ENCODE results near the gene DEPDC7. TPM values are rescaled to one million over a fixed set of nuclear protein-coding genes. Genes with fewer than 3 reads are reported as not detected.

DEPDC7 gene
- total and polyA plus RNA-seq, 2 of the 4 experiments (the other 2 are of a cell fraction) = 7.4 to 9.7 TPM

DNA sequence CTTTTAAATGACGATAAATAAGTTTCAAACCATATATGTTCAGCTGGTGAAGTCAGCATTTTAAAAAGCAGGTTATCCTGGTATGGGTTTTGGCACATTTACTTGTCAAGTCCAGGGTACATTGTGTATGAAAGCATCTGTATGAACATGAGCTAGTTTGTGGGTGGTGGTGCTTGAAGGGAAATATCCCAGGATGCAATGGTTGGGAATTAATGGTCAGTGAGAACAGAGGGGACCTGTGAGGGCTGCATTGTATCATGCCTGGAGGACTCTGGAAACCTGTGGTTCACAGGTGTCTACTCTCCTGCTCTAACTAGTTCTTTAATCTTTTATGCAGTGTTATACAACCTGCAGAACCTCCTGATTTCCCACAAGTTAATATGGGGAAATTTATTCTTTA is 5.8 kb downstream of the DEPDC7 start:
- in situ Hi-C loops (cut with MboI; ENCODE audit: low sequenced_read_pairs) = no loop called here
- ChIA-PET POLR2A (ENCODE audit: unreplicated experiment) (no interaction called here), CTCF (interaction anchor here (0.7 to 1.0 kb wide), 2 partner anchors 17 to 19 kb away, joined by 3 to 4 read pairs; no protein-coding TSS in a partner anchor)
- Histone ChIP-seq H3K27ac (ENCODE audit: insufficient read depth, low read length) (no peak overlapping the region), H3K9me3 (ENCODE audit: control insufficient read depth, insufficient read depth, low read length) (no peaks in the 10 kb centered on the region), H3K4ac (ENCODE audit: low read depth, low read length) (no peak overlapping the region), H3K23ac (ENCODE audit: low read depth, low read length) (no peak overlapping the region), H3K9me1 (ENCODE audit: insufficient read depth, low read length) (0 out of 2 replicates have a peak, but pooled peaks cover 3% of the 10 kb centered on the region), H2BK5ac (ENCODE audit: low read depth, low read length, poor library complexity, severe bottlenecking) (no peak overlapping the region), H2BK120ac (ENCODE audit: low read depth, low read length) (no peak overlapping the region), H2AK9ac (replicated peaks; ENCODE audit: low read depth, low read length, poor library complexity) (no peak overlapping the region), H2BK20ac (ENCODE audit: low read depth, low read length) (no peak overlapping the region), H4K91ac (ENCODE audit: insufficient read depth, low read depth, low read length) (no peak overlapping the region), H4K5ac (ENCODE audit: low read depth, low read length) (no peak overlapping the region), H2AK5ac (ENCODE audit: low read depth, low read length) (no peak overlapping the region), H3K56ac (ENCODE audit: extremely low read depth, insufficient read depth, low read length) (no peak overlapping the region), H3K36me3 (ENCODE audit: control insufficient read depth, insufficient read depth, low read length) (no peaks in the 10 kb centered on the region), H3K4me2 (ENCODE audit: low read depth, low read length) (no peak overlapping the region), H3K79me1 (ENCODE audit: low read depth in 1 of 2, low read length in 2 of 2) (peaks cover 18 to 32% of the 10 kb centered on the region in 2 experiments; a peak in 3 of 4 replicates), H4K8ac (ENCODE audit: low read depth in 2 of 2, low read length in 2 of 2) (no peak overlapping the region), H3K9ac (ENCODE audit: low read depth, low read length) (no peak overlapping the region), H3K4me1 (ENCODE audit: control insufficient read depth, insufficient read depth, low read length) (peaks cover 2% of the 10 kb centered on the region; the same call in 1 of the 2 replicates), H2AFZ (replicated peaks; ENCODE audit: low read length, poor library complexity) (no peak overlapping the region), H3K27me3 (ENCODE audit: control insufficient read depth, insufficient read depth, low read length) (no peaks in the 10 kb centered on the region), H3K14ac (replicated peaks; ENCODE audit: low read depth, low read length) (no peak overlapping the region), H3K4me3 (ENCODE audit: insufficient read depth, low read depth, low read length) (no peak overlapping the region), H4K20me1 (ENCODE audit: insufficient read depth, low read length) (no peaks in the 10 kb centered on the region), H3K18ac (ENCODE audit: low read depth, low read length) (no peak overlapping the region), H2BK15ac (ENCODE audit: low read depth, low read length) (no peak overlapping the region)
- no CpG with 5 or more reads among the region's 1 CpG for WGBS, 2 experiments (ENCODE audit: extremely low coverage in 2 of 2, insufficient read length in 1 of 2)
- dilution Hi-C loops (cut with HindIII; ENCODE audit: low sequenced_read_pairs, unreplicated experiment) = no loop called here
- ATAC-seq (ENCODE audit: low read depth) (no peak), DNase-seq (no peak)
- no TSS peak for BruUV-seq (replicated peaks)
- TF ChIP-seq, protein P1, sequence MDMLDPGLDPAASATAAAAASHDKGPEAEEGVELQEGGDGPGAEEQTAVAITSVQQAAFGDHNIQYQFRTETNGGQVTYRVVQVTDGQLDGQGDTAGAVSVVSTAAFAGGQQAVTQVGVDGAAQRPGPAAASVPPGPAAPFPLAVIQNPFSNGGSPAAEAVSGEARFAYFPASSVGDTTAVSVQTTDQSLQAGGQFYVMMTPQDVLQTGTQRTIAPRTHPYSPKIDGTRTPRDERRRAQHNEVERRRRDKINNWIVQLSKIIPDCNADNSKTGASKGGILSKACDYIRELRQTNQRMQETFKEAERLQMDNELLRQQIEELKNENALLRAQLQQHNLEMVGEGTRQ (IDR thresholded peaks at IDR 0.05; ENCODE audit: low read depth, low read length) = no peak
- TF ChIP-seq MAFK (IDR thresholded peaks at IDR 0.05; ENCODE audit: low read depth, low read length) (no peak), CHD1 (IDR thresholded peaks at IDR 0.05; ENCODE audit: low read depth, low read length) (no peak), NFE2L2 (IDR thresholded peaks at IDR 0.05; ENCODE audit: low read depth, low read length) (no peak), RCOR1 (IDR thresholded peaks at IDR 0.05; ENCODE audit: insufficient replicate concordance, low read length) (no peak), RFX5 (IDR thresholded peaks at IDR 0.05; ENCODE audit: low read depth, low read length) (no peak), POLR2A (IDR thresholded peaks at IDR 0.05; ENCODE audit: low read depth, low read length) (no peak), RAD21 (IDR thresholded peaks at IDR 0.05; ENCODE audit: low read length) (no peak), CEBPB (IDR thresholded peaks at IDR 0.05; ENCODE audit: low read depth, low read length) (no peak), CTCF (conservative IDR thresholded peaks at IDR 0.05; ENCODE audit: low read depth, low read length) (no peak), ELK1 (IDR thresholded peaks at IDR 0.05; ENCODE audit: borderline replicate concordance, low read depth, low read length) (no peak), MXI1 (IDR thresholded peaks at IDR 0.05; ENCODE audit: borderline replicate concordance, low read depth, low read length) (no peak), BHLHE40 (IDR thresholded peaks at IDR 0.05; ENCODE audit: low read depth, low read length) (no peak)
- intact Hi-C loops (cut with micrococcal nuclease) = no loop called here

Data from IMR-90 (cell line).